Activated CD4-positive, alpha-beta T cell treated with anti-CD3 and anti-CD28 coated beads, Interleukin-2, Interleukin-6, amounts not matched to agents 100 ng/mL and 50 ng/mL, durations not matched to agents 16 hours and 8 hours (primary cell): ENCODE results near the gene TMEM94.

ENCODE experiments used
- DNase-seq: peaks from one replicate; pipeline ENCODE4 v3.0.0-alpha.2; 2020

Gene TMEM94

DNA sequence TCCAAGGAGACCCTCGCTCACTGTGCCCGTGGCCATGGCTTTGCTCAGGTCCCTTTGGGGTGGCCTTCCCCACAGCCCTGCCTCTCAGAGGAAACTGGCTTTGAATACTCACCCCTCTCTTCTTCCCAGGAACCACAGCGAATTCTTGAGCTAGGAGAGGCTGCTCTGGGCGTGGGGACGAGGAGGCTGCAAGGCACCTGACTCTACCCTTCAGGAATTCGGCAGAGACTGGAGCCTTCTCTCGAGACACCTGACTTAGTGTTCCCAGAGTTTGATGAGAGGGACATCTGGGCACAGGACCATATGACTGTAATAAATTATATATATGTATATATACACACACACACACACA is 75.3 kb downstream of the TMEM94 start:
- DNase-seq: no peak

DNA sequence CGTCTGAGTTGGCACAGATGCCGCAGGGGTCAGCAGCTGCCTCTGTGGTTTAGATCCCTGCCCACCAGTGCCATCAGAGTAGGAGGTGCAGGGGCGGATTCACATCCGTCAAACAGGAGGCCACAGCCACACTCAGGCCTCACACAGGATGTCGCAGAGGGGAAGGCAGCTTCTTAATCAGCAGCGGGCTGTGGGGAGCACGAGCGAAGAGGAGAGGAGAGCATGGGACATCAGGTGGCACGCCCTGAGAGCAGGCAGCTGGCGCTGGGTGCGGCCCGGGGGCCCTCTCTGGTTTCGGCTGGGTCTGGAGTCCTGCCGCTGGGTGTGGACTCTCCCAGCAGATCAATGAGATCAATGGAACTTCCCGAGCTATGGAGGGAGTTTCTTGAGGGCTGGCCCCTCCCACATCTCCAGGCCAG is 78.7 kb downstream of the TMEM94 start:
- peak; percentile 85 for DNase-seq

GRCh38 chr17:75535871-75536270 is 79.4 kb downstream of the TMEM94 start:
- no peak for DNase-seq

- no peak for DNase-seq
Observed at GRCh38 chr17:75536366-75536765, 79.9 kb downstream of the TMEM94 start.

DNA sequence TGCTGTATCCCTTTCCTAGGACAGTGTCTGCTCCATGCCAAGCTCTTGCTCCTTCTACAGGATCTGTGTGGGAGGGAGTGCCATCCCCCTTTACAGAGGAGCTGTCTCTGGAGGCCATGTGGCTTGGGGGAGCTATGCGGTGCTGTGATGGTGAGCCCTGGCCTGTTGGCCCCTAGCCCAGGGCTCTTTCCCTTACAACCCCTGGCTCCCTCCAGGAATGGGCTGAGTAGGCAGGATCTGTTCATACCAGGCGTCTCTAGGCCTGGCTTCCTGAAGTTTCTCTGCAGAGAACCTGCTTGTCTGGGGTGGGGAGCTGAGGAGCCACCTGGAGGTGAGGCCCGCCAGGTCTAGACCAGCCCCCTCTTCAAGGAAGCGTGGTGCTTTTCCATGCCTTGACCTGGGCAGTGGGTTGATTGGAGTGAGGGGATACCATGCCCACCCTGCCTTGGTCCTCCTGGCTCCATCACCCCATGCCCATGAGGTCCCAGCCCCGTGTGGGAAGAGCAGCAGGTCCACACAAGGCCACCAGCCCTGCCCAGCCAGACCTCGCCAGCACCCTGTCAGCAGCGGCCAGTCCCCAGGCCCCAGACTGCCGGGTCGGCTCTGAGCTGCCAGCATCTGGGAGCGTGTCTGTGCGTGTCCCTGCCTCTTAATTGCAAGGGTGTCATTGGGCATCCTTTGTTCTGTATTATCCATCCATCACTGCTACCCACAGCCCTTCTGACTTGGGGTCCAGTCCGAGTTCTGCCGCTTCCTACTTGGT is 83.7 kb downstream of the TMEM94 start:
- no peak for DNase-seq

DNA sequence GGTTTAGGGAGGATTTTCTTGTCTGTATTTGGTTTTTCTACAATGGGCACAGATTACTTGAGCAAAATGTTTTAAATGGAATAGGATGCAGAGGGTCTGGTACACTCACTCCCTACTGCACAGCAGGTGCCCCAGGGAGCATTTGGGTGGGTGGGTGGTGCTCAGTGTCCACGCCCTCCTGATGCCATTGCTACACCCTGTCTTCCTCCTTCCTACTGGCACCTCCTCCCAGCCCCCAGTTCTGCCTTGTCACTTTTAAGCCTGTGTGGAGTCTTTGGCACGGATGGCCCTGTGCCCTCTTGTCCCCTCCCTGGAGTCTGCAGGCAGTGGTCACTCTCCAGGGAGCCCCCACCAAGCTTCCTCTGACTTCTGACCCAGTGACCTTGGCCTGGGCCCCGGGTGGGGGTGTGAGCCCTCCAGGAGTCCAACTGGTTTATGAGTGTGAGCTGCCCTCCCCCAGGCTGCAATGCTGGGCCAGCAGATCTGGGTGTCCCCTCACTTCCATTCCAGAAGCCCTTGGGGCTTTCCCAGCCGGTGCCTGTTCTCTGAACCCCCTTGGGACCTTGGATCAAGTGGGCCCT is 84.6 kb downstream of the TMEM94 start:
- no peak for DNase-seq

DNA sequence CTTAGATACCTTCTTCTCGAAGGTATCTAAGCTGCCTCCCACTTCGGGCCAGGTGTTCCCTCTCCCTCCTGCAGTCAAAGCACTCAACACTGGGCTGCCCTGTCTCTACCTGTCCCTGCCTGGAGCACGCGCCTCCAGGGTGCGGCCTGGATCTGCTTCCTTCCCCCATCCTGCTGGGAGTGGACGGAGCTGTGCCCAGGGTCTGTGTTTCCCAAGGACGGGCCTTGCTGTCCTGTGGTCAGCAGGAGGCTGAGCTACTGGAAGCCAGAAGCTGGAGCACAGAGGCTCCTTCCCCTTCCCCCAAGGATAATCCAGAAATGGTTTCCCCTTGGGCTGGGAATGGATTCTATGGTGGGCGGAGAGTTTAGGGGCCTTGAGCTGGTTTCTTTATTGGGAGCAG is 85.8 kb downstream of the TMEM94 start:
- no peak for DNase-seq

DNA sequence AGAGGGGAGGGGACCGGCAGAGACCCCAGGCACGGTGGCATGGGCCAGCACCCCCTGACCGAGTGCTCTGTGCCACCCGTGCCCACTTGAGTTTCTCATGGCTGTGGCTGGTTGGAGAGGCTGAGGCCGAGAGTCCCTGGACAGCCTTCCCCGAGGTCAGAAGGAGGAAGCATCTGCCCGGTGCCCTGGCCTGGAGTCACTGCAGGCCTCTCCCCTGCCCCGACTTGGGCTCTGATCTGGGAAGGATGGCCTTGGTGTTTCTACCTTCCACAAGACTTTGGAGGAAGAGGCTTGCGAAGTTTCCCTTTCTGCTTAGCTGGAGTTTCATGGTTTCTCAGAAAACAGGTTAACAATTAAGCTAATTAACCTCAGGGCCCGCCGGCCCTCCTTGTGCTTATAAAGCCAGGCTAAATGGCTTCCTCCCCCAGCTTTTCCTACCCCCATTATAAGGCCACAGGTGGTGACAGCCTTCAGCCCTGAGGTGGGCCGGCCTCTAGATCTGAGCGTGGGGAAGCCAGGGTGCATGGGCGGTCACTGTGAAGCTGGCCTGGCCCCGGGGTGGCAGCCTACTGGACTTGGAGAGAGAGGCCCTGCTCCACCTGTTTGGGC is 86.4 kb downstream of the TMEM94 start:
- no peak for DNase-seq

GRCh38 chr17:75544250-75544649 is 87.8 kb downstream of the TMEM94 start:
- no peak for DNase-seq

GRCh38 chr17:75546181-75546580 is 89.7 kb downstream of the TMEM94 start:
- no peak for DNase-seq

- no peak for DNase-seq
Observed at GRCh38 chr17:75547091-75547490, 90.7 kb downstream of the TMEM94 start.

- no peak for DNase-seq
Observed at GRCh38 chr17:75548813-75549212, 92.4 kb downstream of the TMEM94 start.
